Measurements from ENCODE around the gene SYNPO2.
"Not testable (repeated sequence)": the region's sequence is repeated elsewhere in the genome, so short reads cannot be mapped to it uniquely, and the experiment has no call there.

Gene SYNPO2

GRCh38 chr4:118999919-119000318, 111.3 kb downstream of the SYNPO2 start:
- TF ChIP-seq CTCF (IDR thresholded peaks at IDR 0.05; ENCODE audit: low read depth, low read length) = no peak
- DNase-seq (ENCODE audit: extremely low read depth, low read depth) = no peak

DNA sequence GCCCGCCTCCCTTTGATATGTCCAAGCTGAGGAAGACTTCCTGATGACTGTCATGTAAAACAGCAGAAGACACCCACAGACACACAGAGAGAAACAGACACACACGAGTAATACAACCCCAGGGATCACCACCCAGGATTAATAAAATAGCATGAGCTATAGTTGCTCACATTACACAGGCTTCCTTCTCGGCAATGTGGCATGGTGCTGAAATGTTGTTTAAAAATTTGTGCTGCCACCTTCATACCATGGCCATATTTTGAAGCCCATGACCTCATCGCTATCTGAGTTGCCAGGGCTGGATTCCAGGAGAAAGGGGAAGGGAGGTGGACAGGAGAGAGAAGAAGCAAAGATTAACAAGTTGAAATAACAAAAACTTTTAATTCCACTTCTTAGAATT, 111.7 kb downstream of the SYNPO2 start:
- DNase-seq (ENCODE audit: extremely low read depth, low read depth) = no peak
- no peak for TF ChIP-seq CTCF (IDR thresholded peaks at IDR 0.05; ENCODE audit: low read depth, low read length)

DNA sequence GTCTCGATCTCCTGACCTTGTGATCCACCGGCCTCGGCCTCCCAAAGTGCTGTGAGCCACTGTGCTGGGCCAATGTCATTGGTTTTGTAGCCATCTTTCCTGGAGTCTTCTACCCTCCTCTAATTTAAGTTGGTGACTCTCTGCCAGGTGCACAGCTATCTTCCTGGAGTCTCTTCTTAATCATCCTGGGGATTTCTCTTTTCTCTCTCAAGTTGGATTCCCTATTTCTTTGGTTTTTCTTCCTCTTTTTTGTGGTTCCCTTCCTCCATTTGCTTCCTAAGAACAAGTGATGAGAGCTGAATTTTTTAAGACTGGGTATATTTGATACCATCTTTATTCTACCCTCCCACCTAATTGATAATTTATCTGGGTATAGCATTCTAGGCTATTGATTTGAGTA, 113.8 kb downstream of the SYNPO2 start:
- no peak for TF ChIP-seq CTCF (IDR thresholded peaks at IDR 0.05; ENCODE audit: low read depth, low read length)
- DNase-seq (ENCODE audit: extremely low read depth, low read depth) = no peak

- not testable (repeated sequence) for DNase-seq (ENCODE audit: extremely low read depth, low read depth)
Observed at GRCh38 chr4:119003001-119003400, 114.3 kb downstream of the SYNPO2 start.

DNA sequence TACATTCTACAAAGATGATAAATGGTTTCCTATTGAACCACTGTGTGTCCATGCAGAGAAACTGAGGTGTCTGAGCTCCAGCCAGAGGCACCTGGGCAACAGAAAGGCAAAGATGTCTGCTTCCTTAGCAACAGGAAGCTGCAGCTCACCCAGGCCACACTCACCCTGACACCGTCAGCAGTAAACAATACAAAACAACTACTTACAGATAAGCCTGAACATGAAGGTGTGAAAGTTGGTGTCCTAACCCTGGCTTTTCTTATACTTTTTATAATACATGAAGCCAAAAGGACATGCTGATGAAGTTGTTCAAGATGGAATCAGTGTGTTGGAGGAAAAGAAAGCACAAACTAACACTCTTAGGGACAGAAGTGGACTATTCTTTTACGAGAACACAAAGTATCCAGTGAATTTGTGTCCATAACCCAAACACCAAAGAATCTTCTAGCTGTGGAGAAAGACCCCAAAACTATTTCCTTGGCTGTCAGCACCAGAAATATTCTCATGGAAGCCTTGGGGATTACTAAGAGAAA, 117.3 kb downstream of the SYNPO2 start:
- TF ChIP-seq CTCF (IDR thresholded peaks at IDR 0.05; ENCODE audit: low read depth, low read length) = no peak
- DNase-seq (ENCODE audit: extremely low read depth, low read depth) = no peak

- no peak for TF ChIP-seq CTCF (IDR thresholded peaks at IDR 0.05; ENCODE audit: low read depth, low read length)
- no peak for DNase-seq (ENCODE audit: extremely low read depth, low read depth)
Observed at GRCh38 chr4:119008761-119009160, 120.1 kb downstream of the SYNPO2 start.

DNA sequence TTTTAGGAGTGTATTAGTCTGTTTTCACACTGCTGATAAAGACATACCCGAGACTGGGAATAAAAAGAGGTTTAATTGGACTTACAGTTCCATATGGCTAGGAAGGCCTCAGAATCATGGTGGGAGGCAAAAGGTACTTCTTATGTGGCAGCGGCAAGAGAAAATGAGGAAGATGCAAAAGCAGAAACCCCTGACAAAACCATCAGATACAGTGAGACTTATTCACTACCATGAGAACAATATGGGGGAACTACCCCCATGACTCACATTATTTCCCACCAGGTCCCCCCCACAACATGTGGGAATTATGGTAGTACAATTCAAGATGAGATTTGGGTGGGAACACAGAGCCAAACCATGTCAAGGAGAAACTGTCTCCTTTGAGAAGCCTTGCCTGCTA, 121.6 kb downstream of the SYNPO2 start:
- DNase-seq (ENCODE audit: extremely low read depth, low read depth) = not testable (repeated sequence)

GRCh38 chr4:119010909-119011606, 122.4 kb downstream of the SYNPO2 start:
- no peak for DNase-seq (ENCODE audit: extremely low read depth, low read depth)
- TF ChIP-seq CTCF (IDR thresholded peaks at IDR 0.05; ENCODE audit: low read depth, low read length) = no peak

All from AG09319 (cell line).